Ammon's horn (tissue), 1 donor: ENCODE results near the gene DYNC1I1.

Experiments used
- DNase-seq: peaks from one replicate; pipeline ENCODE4 v3.0.0-alpha.2; 2016; ENCODE audit warnings: low spot score

The DYNC1I1 gene

DNA sequence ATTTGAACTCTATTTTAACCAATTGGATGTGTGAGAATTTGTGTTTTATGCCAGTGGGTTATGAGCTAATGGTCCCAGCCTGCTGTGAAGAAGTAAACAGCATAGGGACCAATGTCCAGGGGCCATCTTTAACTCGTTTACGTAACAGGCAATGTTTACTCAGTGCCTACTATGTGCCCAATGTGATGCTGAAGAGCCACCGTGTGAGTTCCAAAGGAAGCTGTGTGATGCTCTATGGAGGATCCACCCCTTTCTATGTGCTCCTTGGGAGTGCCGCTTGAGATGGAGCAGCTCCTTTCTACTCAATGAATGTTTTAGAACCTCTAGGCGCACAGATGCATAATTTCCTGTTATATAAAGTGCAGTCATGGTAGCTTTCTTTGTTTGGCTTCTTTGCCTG, 21.3 kb downstream of the DYNC1I1 start:
- DNase-seq: no peak

DNA sequence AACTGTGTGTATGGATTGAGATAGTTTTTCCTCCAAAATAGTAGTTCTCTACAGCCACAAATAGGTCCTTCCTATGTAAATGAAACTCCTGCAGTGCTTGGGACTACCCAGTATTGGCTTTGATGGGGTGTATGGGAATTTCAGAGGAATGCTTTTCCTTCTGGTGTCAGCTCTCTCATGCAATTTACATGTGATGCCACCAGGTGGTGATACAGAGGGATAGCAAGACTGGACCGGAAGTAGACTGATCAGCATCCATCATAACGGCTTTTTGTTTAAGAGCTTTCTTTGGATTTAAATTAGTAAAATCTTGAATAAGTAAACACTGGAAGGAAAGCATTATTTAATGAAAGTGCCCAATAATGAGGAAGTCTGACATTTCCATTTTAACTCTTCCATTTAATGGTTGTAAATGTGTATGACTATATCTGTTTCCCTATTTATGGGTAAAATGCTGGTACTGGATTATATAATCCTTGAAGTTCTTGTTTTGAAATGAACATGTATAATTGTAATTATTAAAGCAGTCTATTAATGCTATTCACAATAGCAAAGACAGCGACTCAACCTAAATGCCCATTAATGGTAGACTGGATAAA, 22.7 kb downstream of the DYNC1I1 start:
- no peak for DNase-seq

DNA sequence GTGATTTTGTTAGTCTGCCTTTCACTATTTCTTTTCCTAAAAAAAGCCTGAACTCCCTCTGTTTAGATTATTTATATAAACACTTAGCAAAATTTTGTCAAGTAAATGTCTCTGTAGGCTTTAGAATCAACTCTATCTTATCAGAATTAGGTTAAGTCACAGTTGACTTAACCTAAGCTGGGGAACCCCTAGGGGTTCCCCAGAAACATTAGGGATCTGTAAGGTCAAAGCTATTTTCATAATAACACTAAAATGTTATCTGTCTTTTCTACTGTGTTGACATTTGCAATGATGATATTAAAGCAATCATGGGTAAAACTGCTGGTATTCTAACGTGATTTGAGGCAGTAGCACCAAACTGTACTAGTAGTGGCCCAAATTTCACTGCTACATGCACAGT, 24.3 kb downstream of the DYNC1I1 start:
- DNase-seq: no peak

DNA sequence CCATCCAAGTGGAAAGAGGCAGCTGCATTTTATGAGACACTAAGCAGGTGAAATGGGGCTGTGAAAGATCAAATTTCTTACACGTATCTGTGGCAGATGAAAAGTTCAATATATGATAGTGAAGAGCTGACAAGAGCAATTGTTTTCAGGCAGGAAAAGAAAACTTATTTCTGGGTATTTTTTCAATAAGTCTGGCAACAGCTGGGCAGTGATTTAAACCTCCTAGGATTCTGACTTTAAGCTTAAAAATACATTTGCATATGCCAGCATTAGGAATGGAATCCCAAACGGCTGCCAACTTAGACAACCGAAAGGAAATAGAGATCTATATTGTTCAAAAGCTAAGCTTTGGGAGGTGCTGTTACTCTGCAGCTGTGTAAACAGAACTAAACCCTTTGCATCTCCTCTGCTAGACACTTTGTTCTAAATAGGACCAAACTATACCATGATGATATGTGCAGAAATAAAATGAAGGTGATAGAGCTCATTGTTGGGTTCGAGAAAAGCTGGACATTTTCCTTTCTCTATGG, 26.1 kb downstream of the DYNC1I1 start:
- no peak for DNase-seq

DNA sequence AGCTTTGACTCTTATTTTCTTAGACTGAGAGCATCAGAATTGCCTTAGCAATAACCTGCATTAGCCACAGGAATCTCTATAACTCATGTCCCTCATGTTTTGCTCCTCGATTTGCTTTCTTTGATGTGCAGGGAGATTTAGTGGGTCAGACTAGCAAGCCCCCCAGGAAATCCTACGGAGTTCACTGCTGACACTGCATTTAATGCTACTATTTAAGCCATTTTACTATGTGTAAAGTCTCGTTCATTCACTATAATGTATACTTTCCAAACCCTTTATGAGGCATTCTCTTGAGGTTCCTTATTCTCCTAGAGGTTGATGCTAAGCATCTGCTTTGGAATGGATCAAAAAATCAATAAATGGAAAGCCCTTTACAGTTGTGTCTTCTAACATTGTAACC, 28.4 kb downstream of the DYNC1I1 start:
- DNase-seq: no peak

DNA sequence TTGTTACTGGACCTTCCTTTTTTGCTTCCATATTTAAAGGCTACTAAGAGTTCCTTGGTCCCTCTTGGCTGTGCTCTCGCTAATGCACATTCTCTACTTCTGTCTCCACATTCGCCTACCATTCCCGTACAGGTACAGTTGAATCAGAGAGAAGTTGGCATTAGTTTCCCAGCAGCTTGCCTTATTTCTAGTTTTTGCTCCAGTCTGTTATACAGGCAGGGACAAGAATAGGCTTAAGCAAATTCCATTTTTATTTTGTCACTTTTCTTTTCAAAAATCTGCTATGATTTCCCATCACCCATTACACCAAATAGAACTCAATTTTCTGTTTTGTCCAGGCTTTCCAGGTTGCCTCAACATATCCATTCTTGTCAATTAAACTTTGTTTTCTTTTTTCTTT, 29.9 kb downstream of the DYNC1I1 start:
- no peak for DNase-seq

DNA sequence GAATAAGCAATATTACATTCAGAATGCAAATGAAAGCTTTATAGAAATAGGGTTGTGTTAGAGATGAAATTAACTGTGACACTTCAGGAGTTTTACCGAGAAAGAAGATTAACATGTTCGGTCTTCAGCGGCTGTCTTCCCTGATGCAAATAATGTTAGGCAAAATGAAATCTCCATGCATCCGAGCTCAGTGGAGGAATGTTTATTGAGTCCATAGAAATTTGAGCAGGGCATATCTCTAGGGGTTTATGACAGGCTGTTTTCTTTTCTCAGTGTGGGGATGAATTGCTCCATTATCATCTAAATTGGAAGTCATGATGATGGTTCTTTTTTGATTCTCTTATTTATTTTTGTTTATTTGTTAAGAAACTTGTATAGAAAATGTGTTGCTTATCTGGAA, 31.7 kb downstream of the DYNC1I1 start:
- no peak for DNase-seq

DNA sequence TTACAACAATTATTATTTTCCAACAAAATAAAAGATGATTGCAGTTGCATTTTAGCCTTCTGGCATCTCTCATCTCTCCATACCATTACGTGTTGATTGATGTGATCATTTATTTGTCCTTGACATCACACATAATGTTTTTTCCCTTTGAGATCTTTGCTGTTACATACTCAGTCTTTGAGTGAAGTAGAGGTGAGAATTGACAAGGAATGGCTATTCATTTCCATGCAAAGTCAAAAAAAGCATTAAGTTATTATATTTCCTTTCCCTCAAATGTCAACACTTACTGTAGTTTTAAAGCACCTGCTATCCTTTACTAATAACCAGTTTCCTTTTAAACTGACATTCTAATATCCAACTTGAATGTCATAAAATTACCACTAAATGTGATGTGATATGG, 33.6 kb downstream of the DYNC1I1 start:
- DNase-seq: no peak

DNA sequence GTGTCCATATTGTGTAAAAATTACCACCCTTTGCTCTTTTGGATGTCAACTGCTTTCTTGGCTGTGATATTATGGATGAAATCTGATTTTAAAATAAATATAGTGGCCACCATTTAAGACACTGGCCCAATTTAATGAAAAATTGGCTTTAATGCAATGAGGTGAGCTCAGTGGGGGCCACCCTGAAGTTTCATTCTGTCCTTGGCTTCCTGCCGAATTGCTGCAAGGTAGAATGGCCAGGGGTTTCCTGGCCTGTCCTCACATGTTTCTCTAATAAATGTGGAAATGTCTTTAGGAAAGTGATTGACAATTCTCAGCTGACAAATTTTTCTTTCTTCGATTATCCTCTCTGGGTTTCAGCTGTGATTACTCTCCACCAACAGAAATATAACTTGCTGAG, 36.0 kb downstream of the DYNC1I1 start:
- no peak for DNase-seq

DNA sequence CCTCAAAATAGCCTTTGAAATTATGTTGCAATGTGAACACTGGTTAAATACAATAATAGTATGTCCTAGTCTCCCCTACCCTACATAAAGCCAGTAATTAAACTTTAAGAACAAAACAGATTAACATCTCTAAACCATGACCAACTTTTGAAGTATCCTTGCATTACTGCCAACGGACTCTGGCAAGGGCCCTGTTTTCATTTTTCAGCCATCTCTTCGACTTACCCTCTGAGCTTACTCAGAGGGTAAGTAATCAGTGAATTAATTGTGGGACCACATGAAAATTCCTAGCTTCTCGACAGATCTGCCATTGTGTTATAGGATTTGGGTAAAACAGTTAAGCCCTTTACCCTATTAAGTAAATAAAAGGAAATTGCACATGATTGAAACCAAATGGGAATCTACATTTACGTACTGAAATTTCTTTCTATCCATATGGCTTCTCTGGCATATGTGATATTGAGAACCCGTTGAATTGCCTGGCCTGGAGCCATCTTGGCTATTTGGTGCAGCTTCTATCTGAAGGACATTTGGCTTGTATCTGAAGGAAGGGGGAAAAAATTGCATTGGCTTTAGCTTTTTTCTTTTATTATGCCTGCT, 39.6 kb downstream of the DYNC1I1 start:
- DNase-seq: no peak

DNA sequence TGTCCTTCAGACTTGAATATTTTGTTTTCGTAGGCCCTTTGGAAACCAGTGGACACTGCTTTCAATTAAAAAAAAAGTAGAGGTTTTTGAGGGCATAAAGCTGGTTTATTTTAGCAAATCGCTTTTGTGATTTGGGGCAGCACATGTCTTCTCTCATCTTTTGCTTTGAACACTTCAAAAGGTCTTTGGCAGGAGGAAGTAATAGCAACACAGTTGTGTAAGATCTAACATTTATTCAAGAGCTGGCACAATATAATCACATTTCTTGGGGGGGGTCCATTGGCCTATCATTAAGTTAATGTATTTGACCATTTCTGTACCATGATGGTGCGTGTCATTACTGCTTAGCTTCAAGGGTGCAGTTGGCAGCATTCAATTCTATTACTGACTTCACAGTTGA, 42.4 kb downstream of the DYNC1I1 start:
- no peak for DNase-seq

DNA sequence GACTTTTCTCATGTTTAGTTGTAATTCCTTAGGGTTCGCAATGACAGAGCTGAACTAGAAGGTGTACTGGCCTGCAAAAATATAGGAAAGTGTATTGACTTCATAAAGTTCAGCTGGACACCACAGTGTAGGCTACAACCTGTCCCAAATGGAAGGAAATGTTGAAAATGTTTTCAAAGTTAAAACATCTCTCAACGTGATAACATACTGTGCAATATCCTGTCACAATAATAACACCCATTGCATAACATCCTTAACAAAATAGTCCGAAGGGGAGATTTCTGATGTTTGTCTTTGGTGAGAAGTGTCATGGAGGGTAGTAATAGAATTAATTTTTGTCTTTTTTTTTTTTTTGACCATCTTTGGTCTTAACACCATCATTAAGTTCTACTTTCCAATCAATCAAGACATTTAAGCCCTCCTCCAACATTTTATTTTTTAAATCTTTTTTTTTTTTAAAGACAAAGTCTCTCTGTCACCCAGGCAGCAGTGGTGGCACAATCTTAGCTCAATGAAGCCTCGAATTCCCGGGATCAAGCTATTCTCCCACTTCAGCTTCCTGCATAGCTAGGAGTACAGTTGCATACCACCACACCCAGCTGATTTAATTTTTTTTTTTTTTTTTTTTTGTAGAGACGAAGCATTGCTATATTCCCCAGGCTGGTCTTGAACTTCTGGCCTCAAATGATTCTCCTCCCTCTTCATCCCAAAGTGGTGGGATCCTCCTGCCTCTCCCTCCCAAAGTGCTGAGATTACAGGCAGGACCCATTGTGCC, 45.7 kb downstream of the DYNC1I1 start:
- DNase-seq: no peak

DNA sequence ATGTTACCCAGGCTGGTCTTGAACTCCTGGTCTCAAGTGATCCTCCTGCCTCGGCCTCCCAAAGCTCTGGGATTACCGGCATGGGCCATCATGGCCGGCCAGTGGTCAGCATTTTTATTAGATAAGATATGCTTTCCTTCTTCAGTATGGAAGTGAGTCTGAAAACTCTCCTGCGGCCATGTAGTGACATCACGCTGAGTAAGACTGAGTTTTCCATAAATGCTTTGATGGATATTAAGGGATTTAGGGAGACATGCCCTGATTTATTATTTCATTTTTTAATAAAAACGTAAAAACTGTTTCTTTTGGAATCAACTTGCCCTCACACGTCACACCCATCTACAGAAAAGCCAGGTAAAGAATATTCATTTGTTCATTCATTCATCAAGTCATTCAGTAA, 48.4 kb downstream of the DYNC1I1 start:
- DNase-seq: no peak

DNA sequence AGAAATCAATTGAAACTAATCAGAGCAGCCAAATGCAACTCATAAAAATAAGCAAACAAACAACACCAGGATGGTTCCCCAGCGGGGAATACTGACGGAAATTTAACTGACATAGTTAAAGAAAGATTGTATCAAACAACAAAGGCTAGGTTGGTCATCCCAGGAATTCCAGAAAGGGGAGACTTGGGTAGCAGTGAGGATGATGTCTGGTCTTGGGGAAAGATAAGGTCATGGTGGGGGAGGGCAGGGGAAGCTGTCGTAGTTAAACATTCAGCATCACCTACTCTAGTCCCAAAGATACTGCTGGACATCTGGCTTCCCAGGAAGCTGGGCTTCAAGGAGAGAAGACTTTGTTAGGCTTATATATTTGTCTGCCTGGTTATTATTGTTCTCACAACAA, 50.4 kb downstream of the DYNC1I1 start:
- DNase-seq: no peak

DNA sequence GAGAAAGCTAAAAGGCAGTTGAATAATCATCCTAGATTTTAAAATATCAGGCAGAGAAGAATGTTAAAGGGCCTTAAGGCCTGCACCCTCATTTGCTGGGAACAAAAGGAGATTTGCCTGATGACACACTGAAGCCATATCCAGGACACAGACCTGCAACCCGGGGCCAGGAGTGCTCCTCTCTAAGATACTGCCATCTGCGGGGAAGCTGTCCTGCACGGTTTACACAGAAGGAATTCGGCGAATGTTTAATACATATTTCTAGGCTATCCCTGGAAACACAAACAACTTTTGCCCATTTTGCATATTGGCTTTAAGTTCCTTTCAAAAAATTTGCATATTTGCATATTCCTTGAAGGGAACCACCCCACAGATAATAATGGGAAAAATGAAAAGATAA, 52.3 kb downstream of the DYNC1I1 start:
- DNase-seq: no peak

DNA sequence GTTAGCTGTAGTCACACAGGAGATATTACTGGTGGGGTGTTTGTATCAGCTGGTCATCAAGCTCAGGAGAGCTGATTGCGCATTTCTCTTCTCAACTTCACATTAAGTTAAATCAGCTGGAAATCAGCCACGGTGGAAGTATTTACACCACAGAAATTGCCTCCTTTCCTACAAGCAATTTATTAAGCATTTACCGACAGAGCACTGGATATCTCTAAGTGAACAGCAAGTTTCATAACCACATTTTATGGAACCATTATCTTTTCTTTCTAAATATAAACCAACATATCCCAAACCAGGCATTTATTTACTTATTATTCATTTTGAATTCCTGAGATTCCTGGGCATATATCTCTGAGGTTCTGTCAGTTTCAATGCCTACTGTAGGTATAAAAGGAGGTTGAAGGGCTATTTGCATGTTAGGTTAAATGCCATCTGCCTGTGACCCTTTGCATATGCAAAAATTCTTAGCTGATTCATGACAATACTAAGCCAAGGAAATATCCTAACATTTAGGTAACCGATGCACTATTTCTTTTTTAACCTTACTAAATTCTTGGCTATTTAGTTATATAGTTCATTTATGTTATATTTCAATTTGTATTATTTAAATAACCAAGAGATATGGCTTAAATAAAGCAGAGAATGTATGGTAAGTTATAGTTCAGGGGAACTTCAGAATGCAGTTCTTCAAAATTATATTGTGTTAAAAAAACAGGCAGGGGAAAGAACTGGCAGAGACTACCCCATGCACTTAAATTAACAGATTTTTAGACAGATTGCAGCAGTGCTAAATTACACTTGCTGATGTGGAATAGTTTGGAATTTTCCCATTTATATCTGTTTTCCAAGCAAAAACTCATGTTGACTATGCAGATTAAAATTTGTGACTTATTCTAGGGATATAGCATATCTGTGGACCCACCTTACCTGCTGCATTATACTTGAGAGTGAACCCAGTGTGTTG, 56.8 kb downstream of the DYNC1I1 start:
- DNase-seq: peak; percentile 7

DNA sequence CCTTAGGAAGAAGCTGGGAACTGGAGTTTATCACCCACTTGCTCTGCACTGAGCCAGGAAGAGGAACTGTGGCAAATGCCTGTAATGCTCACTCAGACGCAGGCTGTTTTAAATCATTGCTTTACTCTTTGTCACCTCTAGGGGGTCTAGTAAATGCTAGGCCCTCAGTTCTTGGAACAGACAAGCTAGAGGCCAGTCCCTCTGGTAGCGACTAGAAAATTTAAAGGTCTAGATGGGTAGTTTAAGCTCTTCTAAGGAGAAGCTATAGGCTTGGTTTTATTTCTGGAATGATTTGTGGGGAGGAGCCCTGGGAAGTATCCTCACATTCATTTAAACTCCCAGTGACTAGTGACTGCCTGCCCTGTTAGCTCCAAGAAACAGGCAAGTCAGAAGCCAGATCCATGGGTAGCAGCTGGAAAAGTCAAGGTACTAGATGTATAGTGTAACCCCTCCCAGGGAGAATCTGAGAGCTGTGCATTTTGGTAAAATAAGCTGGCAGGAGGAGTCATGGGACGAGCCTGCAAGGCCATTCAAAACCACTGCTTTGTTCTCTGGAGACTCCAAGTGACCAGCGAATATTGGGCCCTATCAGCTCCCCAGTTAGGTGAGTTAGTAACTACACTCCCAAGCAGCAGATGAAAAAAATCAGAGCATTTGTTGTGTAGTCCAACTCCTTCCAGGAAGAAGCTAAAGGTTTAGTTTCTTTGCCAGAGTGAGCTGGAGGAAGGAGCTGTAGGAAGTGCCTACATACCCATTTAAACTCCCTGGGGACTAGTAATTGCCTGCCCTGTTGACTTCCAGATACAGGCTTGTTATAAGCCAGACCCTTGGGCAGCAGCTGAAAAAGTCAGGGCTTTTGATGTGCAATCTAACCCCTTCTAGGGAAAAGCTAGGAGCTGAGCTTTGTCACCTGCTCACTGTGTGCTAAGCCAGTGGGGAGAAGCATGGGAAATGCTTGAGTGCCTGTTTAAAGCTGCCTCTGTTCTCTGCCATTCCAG, 68.9 kb downstream of the DYNC1I1 start:
- no peak for DNase-seq

DNA sequence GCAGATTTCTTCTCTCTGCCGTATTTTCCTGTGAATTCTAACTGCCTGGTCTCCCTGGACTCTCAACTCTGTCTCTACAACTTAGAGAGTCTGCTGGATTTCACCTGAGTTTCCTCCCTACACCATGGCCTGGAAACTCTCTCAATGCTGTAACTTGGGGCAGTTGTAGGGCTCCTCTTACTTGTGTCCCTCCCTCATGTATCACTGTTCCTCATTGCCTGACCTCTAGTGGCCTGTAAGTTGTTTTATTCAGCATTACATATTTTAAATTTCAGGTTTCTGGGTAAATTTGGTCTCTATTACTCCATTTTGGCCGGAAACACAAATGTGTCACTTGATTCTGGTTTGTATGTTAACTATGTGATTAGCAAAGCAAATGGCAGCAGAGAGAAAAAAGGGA, 70.9 kb downstream of the DYNC1I1 start:
- no peak for DNase-seq

DNA sequence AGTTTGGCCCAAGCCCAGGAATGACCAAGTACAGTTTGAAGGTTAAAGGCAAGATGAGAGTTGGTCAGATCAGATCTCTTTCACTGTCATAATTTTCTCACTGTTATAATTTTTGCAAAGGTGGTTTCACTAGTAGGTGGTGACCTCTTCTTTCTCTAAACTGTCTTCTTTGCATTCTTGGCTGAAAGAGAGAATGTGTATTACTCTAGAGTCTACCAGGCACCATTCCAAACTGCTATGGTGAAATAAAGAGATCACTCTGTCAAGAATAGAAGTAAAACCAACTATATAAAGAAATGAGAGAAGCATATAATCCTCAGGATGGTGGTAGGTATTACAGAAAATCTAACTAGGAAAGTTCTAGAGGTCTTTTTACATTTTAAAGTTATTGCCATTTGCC, 72.7 kb downstream of the DYNC1I1 start:
- DNase-seq: no peak

DNA sequence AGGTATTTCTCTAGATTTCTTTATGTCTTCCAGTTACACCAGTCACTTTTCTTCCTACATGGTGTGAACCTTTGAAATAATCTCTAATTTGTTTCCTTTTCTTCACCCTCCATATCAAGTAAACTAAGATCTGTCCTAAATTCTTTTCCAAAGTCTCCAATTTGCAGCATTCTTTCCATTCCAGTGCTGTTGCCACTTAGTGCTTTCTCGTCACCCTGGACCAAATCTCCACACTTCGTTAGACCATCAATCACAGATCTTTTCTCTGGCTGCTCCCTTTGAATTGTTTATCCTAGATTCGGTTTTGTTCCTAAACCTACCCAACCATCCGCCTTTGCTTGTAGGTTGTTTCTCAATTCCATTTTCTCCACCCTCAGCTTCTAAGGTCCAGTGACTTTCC, 74.7 kb downstream of the DYNC1I1 start:
- DNase-seq: no peak

DNA sequence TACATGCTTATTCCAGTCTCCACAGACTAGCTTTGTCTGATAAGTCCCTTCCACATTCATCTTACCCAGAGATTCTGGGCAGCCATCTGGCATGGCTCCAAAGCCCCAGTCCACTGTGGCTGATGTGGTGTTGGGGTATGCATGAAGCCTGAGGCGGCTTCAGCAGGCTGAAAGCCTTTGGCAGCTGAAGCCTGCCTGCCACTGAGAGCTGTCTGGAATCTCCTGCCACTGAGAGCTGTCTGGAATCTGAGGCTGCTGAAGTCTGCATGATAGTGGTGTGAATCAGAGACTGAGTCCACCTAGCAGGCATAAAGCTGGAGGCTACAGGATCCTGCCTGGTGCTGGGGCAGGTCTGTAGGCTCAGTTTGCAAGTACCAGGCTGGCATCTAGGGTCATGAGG, 87.1 kb downstream of the DYNC1I1 start:
- DNase-seq: no peak
